Ectodermal cell (in vitro differentiated cells): ENCODE measurements around the gene NET1.
"Not testable (repeated sequence)": the region's sequence is repeated elsewhere in the genome, so short reads cannot be mapped to it uniquely, and the experiment has no call there.

Source experiments
- H3K27ac ChIP-seq: 2 replicates; pipeline ENCODE4 v1.7.0; 2013; ENCODE audit warnings: mild to moderate bottlenecking, low read depth, low read length; ENCODE audit not compliant: insufficient read depth, poor library complexity, severe bottlenecking
- H3K27me3 ChIP-seq: 2 replicates; pipeline ENCODE4 v1.7.0; 2013; ENCODE audit warnings: mild to moderate bottlenecking, low read length; ENCODE audit not compliant: insufficient read depth, control insufficient read depth, poor library complexity, severe bottlenecking
- H3K36me3 ChIP-seq: one replicate; pipeline ENCODE4 v1.7.0; 2013; ENCODE audit warnings: low read length; ENCODE audit not compliant: control insufficient read depth, insufficient read depth
- H3K4me1 ChIP-seq: one replicate; pipeline ENCODE4 v1.7.0; 2013; ENCODE audit warnings: low read length; ENCODE audit not compliant: control insufficient read depth, insufficient read depth
- H3K4me3 ChIP-seq: 2 replicates; pipeline ENCODE4 v1.7.0; 2013; ENCODE audit warnings: low read depth, low read length, control low read depth; ENCODE audit not compliant: insufficient read depth
- H3K9me3 ChIP-seq: 2 replicates; pipeline ENCODE4 v1.7.0; 2013; ENCODE audit warnings: mild to moderate bottlenecking, low read length, moderate library complexity; ENCODE audit not compliant: control insufficient read depth
- WGBS, 2 experiments: methylation state at CpG; one replicate each; pipeline ENCODE4 v1.1.7; 2013; ENCODE audit warnings: missing lambda C conversion rate in 2 of 2; 5-methylcytosine and 5-hydroxymethylcytosine counted together

Gene NET1

DNA sequence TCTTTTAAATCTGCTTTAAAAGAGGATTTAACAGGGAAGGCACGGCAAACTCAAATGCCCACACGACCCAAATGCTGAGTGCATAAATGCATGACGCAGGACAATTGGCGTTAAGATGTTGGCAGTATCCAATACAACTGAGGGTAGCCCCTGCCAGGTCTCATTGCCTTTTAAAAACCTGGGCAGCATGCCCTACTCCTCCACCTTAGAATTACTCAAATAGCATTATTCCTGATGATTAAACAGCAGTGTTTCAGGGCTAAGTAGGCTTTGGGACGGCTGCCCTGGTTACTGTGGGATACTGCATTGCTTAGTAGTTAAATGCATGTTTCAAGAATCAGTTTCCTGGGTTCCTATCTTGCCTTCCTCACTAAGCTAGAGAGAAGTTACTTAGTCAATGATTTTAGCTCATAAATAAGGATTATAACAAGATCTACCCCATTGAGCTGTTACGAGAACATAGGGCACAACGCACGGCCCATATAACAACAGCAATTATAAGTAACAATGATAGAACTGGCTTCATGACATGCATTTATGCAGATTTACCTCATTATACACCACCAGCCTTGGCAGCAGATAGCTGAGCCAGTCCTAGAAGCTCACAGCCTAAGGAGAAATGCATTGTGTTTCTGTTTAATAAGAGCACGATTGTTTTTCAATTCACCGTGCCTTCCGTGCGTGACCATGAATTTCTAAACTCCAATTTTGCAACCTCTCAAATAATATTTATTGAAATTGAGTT, 15.6 kb upstream of the NET1 start:
- H3K27me3 ChIP-seq = no peaks in the 10 kb centered on the region
- no peaks in the 10 kb centered on the region for H3K36me3 ChIP-seq
- 93 to 97% methylated on average over 8 to 11 of the region's 12 CpGs for WGBS, 2 experiments
- H3K9me3 ChIP-seq = no peaks in the 10 kb centered on the region
- H3K4me1 ChIP-seq = no peaks in the 10 kb centered on the region
- no peak overlapping the region for H3K4me3 ChIP-seq
- no peak overlapping the region for H3K27ac ChIP-seq

DNA sequence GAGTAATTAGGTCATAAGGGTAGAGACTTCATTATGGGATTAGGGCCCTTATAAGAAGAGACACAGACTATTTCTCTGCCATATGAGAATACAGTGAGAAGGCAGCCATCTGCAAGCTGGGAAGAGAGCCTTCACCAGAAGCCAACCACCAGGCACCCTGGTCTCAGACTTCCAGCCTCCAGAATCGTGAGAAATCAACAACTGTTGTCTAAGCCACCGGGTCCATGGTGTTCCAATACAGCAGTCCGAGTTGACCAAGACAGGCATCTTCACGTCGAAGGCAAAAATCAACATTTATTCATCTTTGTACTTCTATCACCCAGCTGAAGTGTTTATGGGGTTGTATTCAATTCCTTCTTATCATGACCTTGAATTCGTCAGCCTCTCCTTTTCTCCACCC, 13.0 kb upstream of the NET1 start:
- 87 to 88% methylated on average over 6 of the region's 6 CpGs for WGBS, 2 experiments
- H3K36me3 ChIP-seq = no peaks in the 10 kb centered on the region
- no peaks in the 10 kb centered on the region for H3K27me3 ChIP-seq
- H3K4me1 ChIP-seq = no peaks in the 10 kb centered on the region
- H3K27ac ChIP-seq = no peak overlapping the region
- no peak overlapping the region for H3K4me3 ChIP-seq
- H3K9me3 ChIP-seq = no peaks in the 10 kb centered on the region

DNA sequence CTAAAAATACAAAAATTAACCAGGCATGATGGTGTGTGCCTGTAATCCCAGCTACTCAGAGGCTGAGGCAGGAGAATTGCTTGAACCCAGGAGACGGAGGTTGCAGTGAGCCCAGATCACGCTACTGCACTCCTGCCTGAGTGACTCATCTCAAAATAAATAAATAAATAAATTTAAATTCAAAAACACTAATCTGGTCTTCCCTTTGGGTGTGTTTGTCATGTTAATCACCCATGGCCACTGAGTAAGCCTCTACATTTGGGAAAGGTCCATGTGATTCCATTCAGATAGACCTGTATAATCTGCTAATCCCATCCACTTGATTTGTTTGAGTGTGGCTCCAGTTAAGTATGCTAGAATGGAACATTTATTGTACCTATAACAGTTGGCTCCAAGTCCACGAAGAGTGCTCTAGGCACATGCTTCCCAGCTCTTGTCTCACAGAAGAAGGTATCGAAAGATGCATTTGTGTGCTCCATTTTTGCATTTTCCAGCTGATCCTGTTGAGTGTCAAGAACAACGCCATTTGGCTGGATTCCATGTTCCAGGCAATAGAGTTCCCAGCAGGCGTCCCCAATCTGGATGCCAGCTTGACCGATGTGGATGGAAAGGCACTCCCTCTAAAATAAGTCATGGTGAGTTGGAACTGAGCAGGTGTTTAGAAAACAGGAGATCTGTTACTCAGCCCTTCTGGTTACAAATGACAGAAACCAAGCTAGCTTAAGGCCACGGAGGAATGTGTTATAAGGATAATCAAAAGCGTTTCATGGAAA, 11.7 kb upstream of the NET1 start:
- 91 to 95% methylated on average over 9 of the region's 9 CpGs for WGBS, 2 experiments
- no peak overlapping the region for H3K4me3 ChIP-seq
- H3K4me1 ChIP-seq = no peaks in the 10 kb centered on the region
- H3K27ac ChIP-seq = no peak overlapping the region
- no peaks in the 10 kb centered on the region for H3K27me3 ChIP-seq
- no peaks in the 10 kb centered on the region for H3K9me3 ChIP-seq
- H3K36me3 ChIP-seq = no peaks in the 10 kb centered on the region

DNA sequence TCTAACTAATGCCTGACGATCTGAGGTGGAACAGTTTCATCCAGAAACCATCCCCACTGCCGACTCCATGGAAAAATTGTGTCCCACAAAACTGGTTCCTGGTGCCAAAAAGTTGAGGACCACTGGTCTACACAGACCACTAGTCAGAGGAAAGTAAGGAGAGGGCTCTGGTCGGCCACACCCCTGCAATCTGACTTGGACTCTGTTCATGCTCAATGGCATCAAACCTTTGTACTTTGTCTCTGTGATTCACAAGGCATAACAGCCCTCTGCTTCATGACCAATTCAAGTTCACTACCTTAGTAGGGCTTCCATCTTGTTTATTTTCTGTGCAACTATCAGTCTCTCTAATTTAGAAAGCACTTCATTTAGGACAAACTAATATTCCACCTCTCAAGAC, 9.6 kb upstream of the NET1 start:
- no peak overlapping the region for H3K4me3 ChIP-seq
- no peaks in the 10 kb centered on the region for H3K27me3 ChIP-seq
- 88 to 93% methylated on average over 3 of the region's 3 CpGs for WGBS, 2 experiments
- H3K27ac ChIP-seq = no peak overlapping the region
- no peaks in the 10 kb centered on the region for H3K4me1 ChIP-seq
- no peaks in the 10 kb centered on the region for H3K36me3 ChIP-seq
- H3K9me3 ChIP-seq = no peaks in the 10 kb centered on the region

DNA sequence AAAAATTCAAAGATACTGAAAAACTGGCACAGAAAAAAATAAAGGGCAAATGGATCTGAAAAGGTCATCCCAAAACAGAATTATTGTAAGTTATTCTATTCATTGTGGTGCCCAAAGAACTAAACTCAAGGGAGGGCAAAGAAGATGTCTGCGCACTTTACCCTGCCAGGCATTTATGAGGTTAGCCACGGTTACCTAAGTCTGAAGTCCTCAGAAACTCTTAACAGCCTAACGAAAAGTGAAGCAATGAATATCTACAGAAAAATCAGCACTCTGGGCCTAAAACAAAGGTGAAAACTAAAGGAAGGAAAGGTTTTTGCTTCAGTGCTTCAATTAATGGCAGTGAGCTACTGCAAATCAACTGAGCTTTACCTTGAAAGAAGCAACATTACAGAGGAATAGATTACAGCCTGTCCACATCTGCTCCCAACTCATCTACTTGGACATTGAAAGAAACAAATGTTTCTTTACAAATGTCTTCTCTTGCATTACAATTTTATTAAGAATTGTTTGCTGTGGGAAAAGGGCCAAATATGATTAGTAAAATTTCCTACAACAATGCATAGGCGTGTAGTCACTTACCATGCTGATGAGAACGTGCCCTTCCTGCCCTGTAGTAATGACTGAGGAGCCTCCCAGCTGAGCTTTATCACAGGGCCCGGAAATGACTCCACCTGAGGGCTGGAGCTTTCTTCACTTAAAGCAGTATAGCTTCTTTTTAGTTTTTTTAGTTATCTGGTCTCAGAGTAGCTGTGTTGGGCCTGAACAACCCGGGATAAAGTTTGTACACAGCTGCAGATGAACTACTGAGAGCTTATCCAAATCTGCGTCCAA, 7.9 kb upstream of the NET1 start, which contains the start of gene TUBAL3:
TUBAL3 (minus strand) TSS at position 621 of the 834 bp plus-strand sequence; CDS start at position 585, 36 bp downstream.
- no peaks in the 10 kb centered on the region for H3K36me3 ChIP-seq
- H3K27ac ChIP-seq = no peak within 1 kb of the TSS
- no peaks in the 10 kb centered on the region for H3K27me3 ChIP-seq
- no peaks in the 10 kb centered on the region for H3K4me1 ChIP-seq
- H3K9me3 ChIP-seq = no peaks in the 10 kb centered on the region
- H3K4me3 ChIP-seq = no peak within 1 kb of the TSS
- 87 to 88% methylated on average over 8 of the region's 8 CpGs for WGBS, 2 experiments

DNA sequence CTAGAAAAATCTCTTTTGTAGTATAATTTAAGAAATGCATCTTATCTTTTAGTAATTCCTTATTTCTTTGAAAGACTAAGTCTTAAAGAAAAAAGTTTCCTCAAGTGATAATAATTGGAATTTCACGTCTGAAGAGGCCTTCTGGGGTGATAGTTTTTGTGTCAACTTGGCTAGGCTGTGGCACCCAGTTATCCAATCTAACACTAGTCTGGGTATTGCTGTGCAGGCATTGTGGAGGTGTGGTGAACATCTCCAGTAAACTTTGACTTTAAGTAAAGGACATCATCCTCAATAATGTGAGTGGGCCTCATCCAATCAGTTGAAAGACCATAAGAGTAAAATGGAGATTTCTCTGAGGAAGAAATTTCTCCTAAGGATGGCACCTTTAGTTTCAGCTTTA, 5.4 kb upstream of the NET1 start:
- no peaks in the 10 kb centered on the region for H3K27me3 ChIP-seq
- no peaks in the 10 kb centered on the region for H3K9me3 ChIP-seq
- no peaks in the 10 kb centered on the region for H3K4me1 ChIP-seq
- no peak overlapping the region for H3K27ac ChIP-seq
- H3K4me3 ChIP-seq = no peak overlapping the region
- no peaks in the 10 kb centered on the region for H3K36me3 ChIP-seq
- 73 to 80% methylated on average over 1 of the region's 1 CpG for WGBS, 2 experiments

DNA sequence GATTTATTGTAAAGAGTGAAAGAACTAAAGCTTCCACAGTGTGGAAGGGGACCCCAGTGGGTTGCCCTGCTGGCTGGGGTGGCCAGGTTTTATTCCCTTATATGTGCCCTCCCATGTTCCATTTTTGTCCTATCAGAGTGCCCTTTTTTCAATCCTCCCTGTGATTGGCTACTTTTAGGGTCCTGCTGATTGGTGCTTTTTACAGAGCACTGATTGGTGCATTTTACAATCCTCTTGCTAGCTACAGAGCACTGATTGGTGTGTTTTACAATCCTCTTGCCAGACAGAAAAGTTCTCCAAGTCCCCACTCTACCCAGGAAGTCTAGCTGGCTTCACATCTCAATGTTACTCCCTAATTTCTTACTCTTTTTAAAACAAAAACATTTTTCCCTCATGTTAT, 1.6 kb upstream of the NET1 start:
- not testable (repeated sequence) for H3K27ac ChIP-seq, H3K27me3 ChIP-seq, H3K36me3 ChIP-seq, H3K4me1 ChIP-seq, H3K4me3 ChIP-seq, H3K9me3 ChIP-seq

DNA sequence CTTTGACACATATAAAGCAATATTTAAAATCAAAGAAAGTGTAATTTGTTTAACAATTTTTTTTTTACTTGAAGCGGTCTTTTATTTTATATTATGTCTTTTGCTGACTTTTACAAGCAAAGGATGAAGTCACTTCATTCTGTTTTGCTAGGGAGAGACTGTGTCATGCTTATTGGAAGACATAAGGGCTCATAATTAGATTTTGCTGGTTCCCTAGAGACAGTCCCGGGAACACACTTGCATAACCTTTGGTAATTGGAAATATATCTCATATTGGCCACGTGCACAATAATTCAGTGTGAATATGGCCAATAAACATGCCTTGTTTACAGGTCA, 448 bp upstream of the NET1 start:
- 82 to 83% methylated on average over 3 of the region's 3 CpGs for WGBS, 2 experiments

DNA sequence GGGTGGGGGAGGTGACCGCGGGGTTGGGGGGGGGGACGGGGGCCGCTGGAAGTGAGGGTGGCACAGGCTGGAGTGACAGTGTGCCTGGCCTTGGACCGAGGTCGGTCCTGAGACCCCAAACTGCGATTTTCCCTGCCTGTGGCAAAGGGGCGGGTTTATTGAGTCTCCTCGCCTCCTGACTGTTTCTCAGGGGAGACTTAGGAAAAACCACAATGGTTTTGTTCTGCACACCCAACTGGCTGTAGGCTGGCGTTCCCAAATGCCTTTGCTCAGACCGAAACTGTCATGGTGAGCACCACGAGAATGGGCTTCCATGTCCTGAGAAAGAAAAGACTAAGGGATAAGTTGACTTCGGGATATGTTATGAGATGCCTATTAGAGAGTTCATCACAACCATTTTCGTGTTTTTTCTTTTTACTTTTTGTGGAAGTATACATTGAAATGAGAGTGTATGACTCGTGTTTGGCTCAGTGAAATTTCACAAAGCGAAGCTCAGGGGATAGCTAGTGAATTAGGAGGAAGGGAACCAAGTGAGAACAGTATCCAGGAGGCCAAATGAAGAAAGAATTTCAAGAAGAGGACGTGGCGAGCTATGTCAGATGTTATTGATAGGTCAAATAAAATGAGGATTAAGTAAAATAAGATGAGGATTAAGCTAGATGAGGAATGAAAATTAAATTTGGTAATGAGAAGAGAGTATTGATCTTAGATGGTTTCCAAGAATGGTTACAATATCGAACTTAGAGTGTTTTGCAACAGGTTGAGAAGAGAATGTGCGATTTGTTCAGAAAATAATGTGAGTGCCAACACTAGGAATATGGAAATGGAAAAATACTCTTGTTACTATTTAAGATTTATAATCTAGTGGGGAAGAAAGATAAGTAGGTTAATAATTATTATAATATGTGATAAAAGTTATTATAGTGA, 918 bp downstream of the NET1 start:
- Histone ChIP-seq H3K27ac (no peak overlapping the region), H3K27me3 (no peaks in the 10 kb centered on the region)
- WGBS, 2 experiments = 17 to 18% methylated on average over 20 of the region's 20 CpGs

More for the DNA sequence above, 448 bp upstream of the NET1 start:
- Histone ChIP-seq H3K4me3 (no peak overlapping the region), H3K36me3 (no peaks in the 10 kb centered on the region), H3K4me1 (peaks cover 10% of the 10 kb centered on the region), H3K27ac (no peak overlapping the region), H3K27me3 (no peaks in the 10 kb centered on the region), H3K9me3 (no peaks in the 10 kb centered on the region)

More for the DNA sequence above, 918 bp downstream of the NET1 start:
- no peaks in the 10 kb centered on the region for H3K36me3 ChIP-seq
- H3K9me3 ChIP-seq = no peaks in the 10 kb centered on the region
- peaks cover 10% of the 10 kb centered on the region for H3K4me1 ChIP-seq
- H3K4me3 ChIP-seq = peak overlapping the region; percentile 81
